Fibroblast of pulmonary artery (primary cell): ENCODE results near the gene AFF1.
"Not testable (repeated sequence)": the region's sequence is repeated elsewhere in the genome, so short reads cannot be mapped to it uniquely, and the experiment has no call there.

ENCODE experiments used
- DNase-seq: peaks from one replicate; pipeline ENCODE4 v3.0.0-alpha.2; 2010; ENCODE audit warnings: low read depth
- H3K4me3 ChIP-seq: replicated peaks from 2 replicates; pipeline ENCODE4 v1.5.1; 2011; ENCODE audit warnings: low read depth, mild to moderate bottlenecking, control low read depth, low read length, moderate library complexity
- CTCF ChIP-seq: IDR thresholded peaks from 2 replicates; pipeline ENCODE4 v1.5.1; 2011; ENCODE audit warnings: mild to moderate bottlenecking, control low read depth, low read length, inconsistent platforms; ENCODE audit errors: missing control alignments

The AFF1 gene

GRCh38 chr4:87030755-87031441, 96.1 kb downstream of the AFF1 start:
- no peak for TF ChIP-seq CTCF
- no peak overlapping the region for H3K4me3 ChIP-seq
- DNase-seq = peak; percentile 56

DNA sequence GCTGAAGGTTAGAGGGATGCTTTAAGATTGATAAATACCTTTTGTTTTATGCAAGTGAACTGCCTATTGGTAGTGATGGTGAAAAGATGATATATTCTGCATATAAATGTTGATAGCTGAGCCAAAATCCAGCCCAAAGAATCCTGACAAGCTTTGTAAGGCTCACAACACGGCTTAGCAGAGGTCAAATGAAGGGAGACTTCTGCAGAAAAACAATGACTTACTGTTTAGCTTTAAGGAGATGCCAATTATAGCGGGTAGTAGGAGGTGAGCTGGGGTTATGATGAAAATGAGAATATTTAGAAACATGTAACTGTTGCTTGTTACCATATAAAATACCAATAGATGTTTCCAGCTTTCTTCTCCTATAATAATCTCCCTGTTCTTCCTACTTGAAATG, 97.1 kb downstream of the AFF1 start:
- H3K4me3 ChIP-seq = no peak overlapping the region
- no peak for DNase-seq
- no peak for TF ChIP-seq CTCF

DNA sequence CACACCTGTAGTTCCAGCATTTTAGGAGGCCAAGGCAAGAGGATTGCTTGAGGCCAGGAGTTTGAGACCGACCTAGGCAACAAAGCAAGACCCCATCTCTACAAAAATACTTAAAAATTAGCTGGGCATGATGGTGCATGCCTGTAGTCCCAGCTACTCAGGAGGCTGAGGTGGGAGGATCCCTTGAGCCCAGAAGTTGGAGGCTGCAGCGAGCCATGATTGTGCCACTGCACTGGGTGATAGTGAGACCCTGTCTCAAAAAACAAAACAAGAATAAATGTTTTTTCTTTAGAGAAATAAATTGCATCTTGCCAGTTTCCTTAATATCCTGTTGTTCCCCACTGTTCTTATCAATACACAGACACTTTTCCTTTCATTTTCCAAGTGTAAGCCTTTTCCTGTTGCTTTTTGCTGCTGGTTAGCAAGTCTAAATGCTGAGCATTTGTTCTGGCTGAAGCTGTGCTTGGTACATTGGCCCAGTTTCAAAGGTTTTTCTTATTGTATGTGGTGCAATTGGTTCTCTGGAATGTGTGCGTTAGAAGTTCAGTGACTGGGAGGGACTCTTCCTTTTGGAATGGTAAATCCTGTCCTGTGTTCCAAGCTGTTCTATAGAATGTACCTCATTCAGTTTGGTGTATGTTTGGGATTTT, 98.2 kb downstream of the AFF1 start:
- peak overlapping the region; percentile 27 for H3K4me3 ChIP-seq
- DNase-seq = peak; percentile 94
- no peak for TF ChIP-seq CTCF

GRCh38 chr4:87033902-87034301, 99.1 kb downstream of the AFF1 start:
- TF ChIP-seq CTCF = no peak
- DNase-seq = no peak
- H3K4me3 ChIP-seq = no peak overlapping the region

- no peak for DNase-seq
- no peak for TF ChIP-seq CTCF
- H3K4me3 ChIP-seq = no peak overlapping the region
Observed at GRCh38 chr4:87034527-87034926, 99.7 kb downstream of the AFF1 start.

- no peak for TF ChIP-seq CTCF
- no peak overlapping the region for H3K4me3 ChIP-seq
- no peak for DNase-seq
Observed at GRCh38 chr4:87035881-87036509, 101.2 kb downstream of the AFF1 start.

GRCh38 chr4:87036713-87037112, 101.9 kb downstream of the AFF1 start:
- no peak for TF ChIP-seq CTCF
- DNase-seq = no peak
- no peak overlapping the region for H3K4me3 ChIP-seq

DNA sequence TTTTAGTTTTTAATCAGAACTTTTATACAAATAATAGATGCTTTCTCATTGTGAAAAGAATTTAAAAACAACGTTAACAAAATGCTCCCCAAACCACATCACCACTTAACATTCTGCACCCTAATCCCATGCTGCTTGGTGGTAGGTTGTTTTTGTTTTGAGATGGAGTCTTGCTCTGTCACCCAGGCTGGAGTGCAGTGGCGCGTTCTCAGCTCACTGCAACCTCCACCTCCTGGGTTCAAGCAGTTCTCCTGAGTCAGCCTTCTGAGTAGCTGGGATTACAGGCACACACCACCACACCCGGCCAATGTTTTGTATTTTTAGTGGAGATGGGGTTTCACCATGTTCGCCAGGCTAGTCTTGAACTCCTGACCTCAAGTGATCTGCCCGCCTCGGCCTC, 102.4 kb downstream of the AFF1 start:
- not testable (repeated sequence) for DNase-seq, H3K4me3 ChIP-seq
